ENCODE results near the gene MAST4.

The MAST4 gene

GRCh38 chr5:66884564-66885243 lies 288.5 kb downstream of the MAST4 start:
- DNase-seq, result no peak

GRCh38 chr5:66886941-66887340 lies 290.7 kb downstream of the MAST4 start:
- DNase-seq, result no peak

GRCh38 chr5:66888613-66889012 lies 292.4 kb downstream of the MAST4 start:
- no peak for DNase-seq

GRCh38 chr5:66889056-66889455 lies 292.9 kb downstream of the MAST4 start:
- no peak for DNase-seq

DNA sequence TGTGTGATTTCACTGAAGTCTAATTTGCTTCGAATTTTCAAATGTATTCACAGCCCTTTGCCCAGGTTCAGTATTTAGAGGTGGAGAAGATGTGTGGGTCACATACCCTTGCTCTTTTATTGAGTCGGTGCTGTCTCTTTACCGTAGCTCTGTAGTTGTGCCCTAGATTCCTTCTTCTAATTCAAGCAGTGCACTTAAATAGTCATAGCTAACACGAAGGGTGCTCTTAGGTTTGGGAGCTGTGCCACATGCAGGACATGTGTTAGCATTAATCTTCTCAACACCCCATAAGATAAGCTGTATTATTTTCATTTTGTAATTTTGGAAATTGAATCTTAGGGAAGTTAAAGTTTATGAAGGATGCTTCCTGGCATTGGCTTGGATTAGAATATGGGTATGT lies 293.3 kb downstream of the MAST4 start:
- DNase-seq, result no peak

GRCh38 chr5:66891184-66891925 lies 295.2 kb downstream of the MAST4 start:
- no peak for DNase-seq

GRCh38 chr5:66892716-66893115 lies 296.5 kb downstream of the MAST4 start:
- DNase-seq, result no peak

GRCh38 chr5:66894480-66895240 lies 298.5 kb downstream of the MAST4 start:
- no peak for DNase-seq

DNA sequence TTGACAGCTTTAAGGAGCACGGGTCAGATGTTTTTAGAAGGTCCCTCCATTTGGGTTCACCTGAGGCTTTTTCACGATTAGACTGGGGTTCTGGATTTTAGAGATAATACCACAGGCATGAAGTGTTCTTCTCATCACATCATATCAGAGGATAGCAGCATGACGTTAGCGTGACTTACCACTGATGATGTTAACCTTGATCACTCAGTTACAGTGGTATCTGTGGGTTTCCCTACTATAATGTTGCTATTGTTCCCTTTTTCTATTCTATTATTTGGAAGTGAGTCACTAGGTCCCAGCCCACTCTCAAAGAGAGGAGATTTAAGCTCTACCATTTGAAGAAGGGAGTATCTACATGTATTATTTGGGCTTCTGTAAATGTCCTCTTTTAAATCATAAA lies 300.0 kb downstream of the MAST4 start:
- no peak for DNase-seq

DNA sequence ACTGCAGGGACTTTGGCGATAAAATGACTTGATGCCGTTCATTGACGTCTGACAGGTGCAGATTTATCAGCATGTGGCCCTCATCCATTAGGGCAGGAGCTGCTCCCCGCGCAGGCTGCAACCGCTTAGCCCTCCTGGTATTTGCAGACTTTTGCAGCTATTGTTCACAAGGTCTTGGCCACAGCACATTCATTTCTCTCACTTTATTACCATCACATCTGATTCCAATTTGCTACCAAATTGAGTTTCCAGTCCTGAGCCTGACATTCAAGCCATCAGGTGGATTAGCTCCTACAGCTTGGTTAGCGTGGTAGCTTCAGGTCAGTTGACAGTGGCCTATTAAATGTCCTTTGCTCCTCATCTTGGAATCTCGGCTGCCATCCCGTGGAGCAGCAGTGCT lies 301.2 kb downstream of the MAST4 start:
- no peak for DNase-seq

DNA sequence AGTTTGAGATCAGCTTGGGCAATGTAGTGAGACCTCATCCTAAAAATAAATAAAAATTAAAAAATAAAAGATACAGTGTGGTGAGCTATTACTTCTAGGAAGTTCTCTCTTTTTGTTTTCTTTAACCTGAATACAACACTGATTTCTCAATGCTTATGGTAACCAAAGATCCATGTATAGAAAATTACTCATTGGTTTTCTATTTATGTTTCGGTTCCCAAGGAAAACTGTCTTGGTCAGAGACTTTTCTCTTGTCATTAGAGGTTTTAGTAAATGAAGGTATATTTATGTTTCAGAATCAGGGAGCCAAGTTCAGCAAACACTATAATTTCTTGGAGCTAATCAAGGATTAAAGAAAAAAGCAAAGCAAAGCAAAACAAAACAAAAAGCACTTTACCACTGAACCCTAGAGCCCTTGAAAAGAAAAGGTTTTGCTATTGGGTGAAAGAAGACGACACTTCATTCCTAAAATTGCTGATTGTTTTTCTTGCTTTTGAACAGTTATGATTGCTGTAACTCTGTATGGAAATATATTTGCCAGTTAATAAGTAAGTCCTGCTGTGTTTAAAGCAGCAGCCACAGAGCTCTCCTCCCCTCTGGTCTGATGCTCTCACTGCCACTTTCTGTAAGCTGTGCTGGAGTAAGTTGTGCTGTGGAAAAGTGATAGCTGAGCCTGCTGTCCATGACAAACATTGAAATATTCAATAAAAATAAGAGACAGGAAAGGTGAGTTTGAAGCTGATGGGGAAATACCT lies 302.2 kb downstream of the MAST4 start:
- no peak for DNase-seq

GRCh38 chr5:66903218-66903617 lies 307.0 kb downstream of the MAST4 start:
- no peak for DNase-seq

- no peak for DNase-seq
These were observed 307.5 kb downstream of the MAST4 start for GRCh38 chr5:66903709-66904108.

DNA sequence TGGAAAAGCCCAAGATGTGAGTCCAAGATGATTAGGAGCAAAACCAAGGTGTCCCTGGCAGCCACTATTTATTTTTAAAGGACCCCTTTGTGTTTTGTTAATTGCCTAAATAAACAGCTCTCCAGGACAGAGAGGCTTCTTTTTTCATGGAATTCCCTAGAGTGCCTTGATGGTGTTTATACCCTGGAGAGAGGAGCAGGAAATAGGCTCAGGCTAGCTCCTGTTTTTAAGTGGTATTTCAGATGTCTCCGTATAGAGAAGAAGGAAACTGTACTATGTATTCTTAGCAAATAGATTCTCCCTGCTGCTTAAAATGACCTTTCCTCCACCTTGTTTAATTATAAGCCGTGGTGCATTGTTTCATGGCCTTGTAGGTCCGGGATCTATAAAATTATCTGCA lies 308.0 kb downstream of the MAST4 start:
- no peak for DNase-seq

GRCh38 chr5:66906021-66906420 lies 309.8 kb downstream of the MAST4 start:
- DNase-seq, result no peak

- no peak for DNase-seq
These were observed 312.0 kb downstream of the MAST4 start for GRCh38 chr5:66908230-66908629.

- no peak for DNase-seq
These were observed 313.2 kb downstream of the MAST4 start for GRCh38 chr5:66909364-66909763.

DNA sequence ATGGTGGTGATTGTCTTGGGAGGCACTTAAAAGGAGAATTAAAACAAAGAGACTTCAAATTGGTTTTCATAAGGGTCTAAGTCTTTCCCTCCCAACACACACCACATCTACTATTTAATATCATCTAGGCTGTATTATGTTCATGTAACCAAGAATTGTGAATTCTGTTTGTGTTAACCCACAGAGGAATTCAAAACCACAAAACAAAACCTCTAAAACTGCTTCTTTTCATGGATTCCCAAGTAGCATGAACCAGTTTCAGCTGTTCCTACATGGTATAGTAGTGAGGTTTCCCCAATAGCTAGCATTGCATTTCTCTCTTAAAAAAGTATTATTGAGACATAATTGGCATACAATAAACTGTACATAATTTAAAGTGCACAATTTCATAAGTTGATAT lies 316.6 kb downstream of the MAST4 start:
- no peak for DNase-seq

- no peak for DNase-seq
These were observed 319.3 kb downstream of the MAST4 start for GRCh38 chr5:66915531-66915930.

DNA sequence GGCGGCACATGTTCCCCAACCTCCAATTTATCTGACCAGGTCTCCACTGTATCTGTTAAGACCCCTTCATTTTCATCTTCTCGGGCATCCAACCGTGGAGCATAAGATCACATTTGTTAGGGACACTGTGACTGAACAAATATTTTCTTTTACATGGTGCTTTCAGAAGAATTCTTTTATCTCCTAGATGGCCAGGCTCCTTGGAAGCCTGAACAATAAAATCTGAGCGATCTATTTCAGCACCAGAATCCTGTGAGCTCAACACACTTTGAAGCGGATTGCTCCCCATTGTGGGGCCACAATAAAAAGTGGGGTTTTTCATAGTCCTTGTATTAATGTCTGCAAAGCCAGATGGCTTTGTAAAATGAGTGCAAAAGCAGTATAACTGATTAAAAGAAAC lies 326.7 kb downstream of the MAST4 start:
- DNase-seq, result no peak

DNA sequence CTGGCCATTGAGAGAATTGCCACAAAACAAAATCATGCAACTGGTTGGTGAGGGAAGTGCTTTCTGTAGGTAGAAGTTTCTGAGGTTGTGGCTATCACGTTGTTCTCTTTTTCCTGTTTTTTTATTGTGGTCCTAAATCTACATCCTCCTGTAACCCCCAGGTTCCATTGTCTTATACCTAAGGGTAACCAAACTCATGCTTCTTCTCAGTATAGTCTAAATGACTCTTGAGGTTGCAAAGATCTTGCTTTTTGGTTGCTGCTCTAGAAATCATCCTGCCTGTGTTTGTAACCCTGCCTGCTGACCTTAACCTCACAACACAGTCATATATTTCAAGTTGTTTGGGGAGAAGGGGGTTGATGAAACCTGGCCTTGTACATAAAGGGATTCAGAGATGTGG lies 327.3 kb downstream of the MAST4 start:
- DNase-seq, result no peak

- no peak for DNase-seq
These were observed 327.7 kb downstream of the MAST4 start for GRCh38 chr5:66923922-66924321.

GRCh38 chr5:66927140-66927539 lies 330.9 kb downstream of the MAST4 start:
- no peak for DNase-seq

Measured in activated gamma-delta T cell treated with Interleukin-2 at 50 U/mL for 16 hours (primary cell).